HG02981 (cell line): ENCODE data around the gene EEF2K.
A peak's percentile ranks its signal among the peaks of the same experiment; 100 is the strongest.
"Not testable (repeated sequence)": the region's sequence is repeated elsewhere in the genome, so short reads cannot be mapped to it uniquely, and the experiment has no call there.

Experiments used
- ATAC-seq: cut with Tn5 transposase; IDR thresholded peaks from one replicate; pipeline ENCODE4 v1.9.1; 2021; ENCODE audit warnings: mild to moderate bottlenecking, moderate library complexity; ENCODE audit not compliant: unreplicated experiment

EEF2K gene

DNA sequence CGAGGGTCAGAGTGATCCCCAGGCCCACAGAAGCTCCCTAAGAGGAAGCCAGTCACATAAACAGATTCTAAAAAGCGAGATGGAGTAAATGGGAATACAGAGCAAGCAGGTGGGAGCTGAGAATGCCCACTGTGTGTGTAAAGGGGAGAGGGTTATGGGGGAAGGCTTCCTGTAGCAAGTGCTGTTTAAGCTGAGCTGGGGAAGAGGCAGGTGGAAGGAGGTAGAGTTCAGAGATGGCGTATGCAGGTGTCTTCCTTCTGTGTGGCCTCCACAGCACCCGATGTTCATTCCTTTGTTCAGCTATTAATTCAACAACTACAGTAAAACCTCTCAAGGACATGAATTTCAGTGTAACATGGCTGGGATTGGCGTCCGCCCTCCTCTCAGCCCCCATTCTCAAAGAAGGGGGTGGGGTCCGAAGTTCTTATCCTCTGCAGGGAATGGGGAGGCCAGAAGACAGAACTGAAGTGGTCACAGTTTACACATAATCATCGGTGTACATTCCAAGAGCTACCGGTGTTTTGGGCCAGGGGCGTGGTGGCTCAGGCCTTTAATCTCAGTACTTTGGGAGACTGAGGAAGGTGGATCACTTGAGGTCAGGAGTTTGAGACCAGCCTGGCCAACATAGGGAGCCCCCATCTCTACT, 1.8 kb downstream of the EEF2K start:
- ATAC-seq = no peak

DNA sequence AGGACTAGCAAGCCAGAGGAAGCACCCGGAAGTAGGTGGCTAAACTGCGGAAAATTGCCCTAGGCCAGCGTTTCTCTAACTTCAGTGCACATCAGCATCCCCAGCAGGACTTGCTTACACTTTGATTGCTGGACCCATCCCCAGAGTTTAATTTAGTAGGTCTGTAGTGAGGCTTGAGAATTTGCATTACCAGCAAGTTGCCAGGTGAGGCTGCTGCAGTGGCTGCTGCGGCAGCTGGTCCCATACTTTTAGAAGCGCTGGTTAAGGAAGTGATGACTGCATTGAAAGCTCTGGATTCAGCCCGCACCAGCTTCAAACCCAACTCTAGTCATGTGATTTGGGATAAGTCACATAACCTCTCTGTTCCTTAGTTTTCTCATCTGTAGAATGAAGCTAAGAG, 4.2 kb downstream of the EEF2K start:
- ATAC-seq = no peak

DNA sequence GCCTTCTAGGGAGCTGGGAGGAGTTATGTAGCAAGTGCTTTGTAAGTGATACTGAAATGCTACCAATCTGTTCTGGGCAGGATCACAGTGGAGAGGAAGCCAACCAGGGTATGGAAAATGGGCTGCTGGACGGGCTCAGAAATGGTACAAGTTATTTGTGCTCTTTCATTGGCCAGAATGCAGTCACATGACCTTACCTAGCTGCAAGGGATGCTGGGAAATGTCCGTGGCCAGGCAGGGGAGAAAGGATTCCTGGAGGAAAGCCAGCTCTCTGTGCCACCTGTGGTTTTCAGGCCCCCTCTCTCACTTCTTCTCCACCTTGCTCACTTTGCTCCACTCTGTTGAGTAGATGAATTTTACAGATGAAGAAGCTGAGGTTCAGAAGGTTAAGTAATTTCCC, 4.8 kb downstream of the EEF2K start:
- no peak for ATAC-seq

DNA sequence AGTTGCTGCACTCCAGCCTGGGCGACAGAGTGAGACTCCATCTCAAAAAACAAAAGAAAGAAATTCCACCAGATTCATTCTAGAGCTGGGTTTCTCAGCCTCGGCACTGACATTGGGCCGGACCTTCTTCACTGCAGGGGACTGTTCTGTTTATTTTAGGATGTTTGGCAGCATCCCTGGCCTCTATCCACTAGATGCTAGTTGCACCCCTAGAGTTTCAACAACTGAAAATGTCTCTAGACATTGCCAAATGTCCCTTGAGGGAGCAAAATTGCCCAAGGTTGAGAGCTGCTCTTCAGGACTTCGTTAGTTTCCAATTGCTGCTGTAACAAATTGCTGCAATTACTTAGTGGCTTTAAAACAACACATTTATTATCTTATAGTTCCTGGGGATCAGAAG, 7.2 kb downstream of the EEF2K start:
- ATAC-seq = no peak

DNA sequence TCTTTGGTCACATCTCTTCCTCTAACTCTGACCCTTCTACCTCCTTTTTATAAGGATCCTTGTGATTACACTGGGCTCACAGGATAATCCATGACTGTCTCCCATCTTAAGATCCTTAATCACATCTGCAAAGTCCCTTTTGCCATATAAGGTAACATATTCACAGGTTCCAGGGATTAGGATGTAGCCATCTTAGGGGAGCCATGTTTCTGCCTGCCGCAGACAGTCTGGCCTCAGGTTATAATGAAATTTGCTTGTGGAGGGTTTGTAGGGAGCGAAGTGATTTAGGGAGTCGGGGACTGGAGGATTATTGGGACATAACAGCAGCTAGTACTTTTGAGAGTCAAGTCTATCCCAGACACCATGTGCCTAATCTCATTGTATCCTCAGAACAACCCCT, 7.7 kb downstream of the EEF2K start:
- ATAC-seq = no peak

DNA sequence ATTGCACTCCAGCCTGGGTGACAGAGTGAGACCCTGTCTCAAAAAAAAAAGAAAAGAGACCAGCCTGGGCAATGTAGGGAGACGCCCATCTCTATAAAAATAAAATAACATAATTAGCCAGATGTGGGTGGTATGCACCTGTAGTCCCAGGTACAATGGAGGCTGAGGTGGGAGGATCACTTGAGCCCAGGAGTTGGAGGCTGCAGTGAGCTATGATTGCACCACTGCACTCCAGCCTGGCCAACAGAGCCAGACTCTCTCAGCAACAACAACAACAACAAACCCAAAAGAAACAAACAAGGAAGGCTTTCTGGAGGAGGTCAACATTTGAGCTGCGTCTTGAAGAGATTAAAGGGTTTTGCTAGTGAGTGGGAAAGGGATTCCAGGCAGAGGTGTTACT, 8.3 kb downstream of the EEF2K start:
- ATAC-seq = no peak

DNA sequence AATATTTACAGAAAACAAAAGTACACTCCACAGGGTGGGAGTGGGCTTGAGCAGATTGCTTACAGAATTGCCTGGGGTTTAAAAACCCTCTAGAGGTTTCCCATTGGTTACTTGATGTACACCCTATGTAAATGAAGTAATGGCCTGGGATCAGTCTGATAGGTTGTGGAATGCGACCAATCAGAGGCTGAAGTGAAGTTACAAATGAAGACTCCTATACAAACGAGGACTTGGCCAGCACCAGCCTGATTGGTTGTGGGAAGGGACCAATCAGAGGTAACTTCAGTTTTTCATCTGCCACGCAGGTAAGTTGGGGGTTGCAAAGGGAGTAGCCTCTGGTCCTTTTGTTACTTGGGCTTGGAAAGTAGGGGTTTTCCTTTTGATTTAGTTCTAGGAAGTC, 8.8 kb downstream of the EEF2K start:
- ATAC-seq = no peak

DNA sequence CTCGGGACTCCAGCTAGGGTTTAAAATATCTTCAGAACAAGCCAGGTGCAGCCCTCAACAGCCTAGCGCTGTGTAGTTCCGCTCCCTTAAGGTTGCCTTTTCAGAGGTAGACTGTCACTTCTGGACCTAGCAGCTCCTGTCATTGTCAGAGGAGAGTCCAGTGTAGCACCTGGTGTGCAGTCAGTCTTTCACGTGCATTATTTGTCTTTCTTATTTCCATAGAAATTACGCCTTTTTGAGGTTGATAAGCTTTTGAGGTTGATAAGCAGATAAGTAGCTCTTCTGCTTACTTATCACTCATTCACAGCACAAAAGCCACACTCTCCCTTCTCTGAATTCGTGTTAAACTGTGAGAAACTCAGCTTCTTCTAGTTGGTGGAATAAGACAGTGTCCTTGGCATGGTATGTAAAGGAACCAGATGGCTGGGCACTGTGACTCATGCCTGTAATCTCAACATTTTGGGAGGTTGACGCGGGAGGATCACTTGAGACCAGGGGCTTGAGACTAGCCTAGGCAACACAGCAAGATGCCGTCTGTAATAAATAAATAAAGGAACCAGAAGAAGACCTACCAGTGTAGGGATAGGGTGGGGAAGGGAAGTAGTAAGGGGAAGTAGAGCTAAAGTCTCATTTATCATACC, 10.2 kb downstream of the EEF2K start:
- ATAC-seq = no peak

DNA sequence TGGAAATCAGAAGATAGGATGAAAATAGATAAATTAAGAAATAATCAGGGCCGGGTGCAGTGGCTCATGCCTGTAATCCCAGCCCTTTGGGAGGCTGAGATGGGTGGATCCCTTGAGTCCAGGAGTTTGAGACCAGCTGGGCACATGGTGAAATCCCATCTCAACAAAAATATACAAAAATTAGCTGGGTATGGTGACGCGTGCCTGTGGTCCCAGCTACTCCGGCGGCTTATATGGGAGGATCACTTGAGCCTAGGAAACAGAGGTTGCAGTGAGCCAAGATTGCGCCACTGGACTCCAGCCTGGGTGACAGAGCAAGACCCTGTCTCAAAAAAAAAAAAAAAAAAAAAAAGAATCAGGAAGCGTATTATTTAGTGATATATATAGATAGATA, 10.8 kb downstream of the EEF2K start:
- ATAC-seq = not testable (repeated sequence)

DNA sequence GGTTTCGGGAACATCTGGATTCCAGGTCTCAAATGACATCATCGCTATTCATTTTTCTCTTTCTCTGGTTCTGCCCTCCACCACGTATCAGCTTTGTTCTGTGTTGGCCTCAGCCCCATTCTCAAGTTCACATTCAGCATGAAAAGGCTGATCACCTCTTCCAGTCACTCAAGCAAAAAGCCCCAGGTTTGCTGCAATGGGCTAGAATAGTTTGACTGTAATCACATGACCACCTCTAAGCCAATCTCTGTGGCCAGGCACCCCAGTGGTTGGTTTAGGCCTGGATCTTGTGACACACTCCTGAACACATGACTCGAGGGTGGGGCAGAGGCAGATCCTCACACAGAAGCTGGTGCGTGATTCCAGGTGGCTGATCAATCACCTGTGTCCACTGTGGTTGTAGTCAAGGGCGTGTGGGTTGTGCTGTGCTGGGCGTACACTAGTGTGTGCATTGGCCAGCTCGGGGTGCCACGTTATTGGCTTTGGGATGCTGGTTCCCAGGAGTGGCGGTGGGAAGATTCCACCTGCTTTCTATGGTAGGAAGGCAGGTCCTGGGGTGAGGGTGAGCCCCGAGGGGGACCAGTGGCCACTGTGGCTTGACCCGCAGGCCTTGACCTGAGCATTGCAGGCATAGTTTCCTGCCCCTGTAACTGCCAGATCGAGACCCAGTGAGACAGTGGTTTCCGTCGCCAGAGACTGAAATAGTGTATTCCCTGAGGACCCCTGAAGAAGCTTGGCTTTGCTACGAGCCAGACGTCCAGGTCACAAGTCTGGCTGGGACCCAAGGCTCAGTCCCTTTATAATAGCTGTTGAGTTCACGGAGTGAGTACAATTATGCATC, 12.0 kb downstream of the EEF2K start:
- ATAC-seq = peak; percentile 88

DNA sequence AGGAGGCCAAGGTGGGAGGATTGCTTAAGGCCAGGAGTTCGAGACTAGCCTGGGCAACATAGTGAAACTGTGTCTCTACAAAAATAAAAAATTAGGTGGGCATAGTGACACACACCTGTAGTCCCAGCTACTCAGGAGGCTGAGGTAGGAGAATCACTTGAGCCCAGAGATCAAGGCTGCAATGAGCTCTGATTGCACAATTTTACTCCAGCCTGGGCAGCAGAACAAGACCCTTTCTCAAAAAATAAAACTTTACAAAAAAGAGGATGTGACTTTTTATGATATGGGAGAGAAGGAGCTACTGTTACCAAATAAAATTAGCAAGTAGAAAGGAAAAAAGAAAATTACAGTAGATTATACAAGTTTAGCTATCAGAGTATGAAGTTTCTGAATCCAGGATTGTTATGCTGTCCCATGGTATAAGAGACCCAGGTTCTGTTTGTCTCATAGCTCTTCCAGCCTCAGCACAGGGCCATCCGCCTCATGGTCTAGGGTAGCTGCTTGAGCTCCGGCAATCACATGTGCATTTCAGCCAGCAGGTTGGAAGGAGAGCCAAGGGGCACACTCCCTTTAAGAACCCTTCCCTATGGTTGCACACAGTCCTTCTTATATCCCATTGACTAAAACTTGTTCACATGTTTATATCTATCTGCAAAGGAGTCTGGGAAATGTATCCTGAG, 13.5 kb downstream of the EEF2K start:
- ATAC-seq = no peak

DNA sequence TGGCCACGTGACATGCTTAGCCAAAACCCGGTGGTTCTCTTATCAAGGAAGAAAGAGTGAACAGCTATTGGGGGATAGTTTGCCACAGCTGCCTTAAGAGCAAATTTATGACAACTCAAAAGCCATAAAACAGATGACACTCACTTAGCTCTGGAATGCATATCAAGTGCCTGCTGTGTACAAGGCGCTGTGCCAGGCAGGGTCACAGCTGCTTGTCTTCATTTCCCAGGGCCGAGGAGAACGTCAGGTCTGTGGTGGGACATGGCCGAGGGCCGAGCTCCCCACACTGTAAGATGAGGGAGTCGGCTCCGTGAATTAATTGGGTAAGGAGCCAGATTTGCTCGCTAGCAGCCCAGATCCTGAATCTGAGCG, 14.0 kb downstream of the EEF2K start:
- no peak for ATAC-seq

DNA sequence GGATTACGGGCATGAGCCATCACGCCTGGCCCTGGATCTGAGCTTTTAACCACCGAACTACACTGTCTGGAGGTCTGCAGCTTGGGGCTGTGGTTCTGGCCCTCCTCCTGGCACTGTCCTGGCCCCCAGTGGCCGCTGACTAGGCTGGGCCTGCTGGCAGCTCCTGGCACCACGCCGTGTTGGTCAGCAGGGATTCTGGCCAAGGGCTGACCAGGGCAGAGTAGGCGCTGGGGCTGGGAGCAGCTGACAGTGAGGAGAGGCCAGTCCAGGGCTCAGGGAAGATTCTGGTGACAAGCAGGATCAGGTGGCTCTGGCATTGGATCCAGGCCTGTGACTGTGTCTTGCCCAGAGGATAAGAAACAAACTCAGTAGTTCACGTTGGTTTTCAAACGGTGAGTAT, 14.6 kb downstream of the EEF2K start:
- ATAC-seq = no peak

DNA sequence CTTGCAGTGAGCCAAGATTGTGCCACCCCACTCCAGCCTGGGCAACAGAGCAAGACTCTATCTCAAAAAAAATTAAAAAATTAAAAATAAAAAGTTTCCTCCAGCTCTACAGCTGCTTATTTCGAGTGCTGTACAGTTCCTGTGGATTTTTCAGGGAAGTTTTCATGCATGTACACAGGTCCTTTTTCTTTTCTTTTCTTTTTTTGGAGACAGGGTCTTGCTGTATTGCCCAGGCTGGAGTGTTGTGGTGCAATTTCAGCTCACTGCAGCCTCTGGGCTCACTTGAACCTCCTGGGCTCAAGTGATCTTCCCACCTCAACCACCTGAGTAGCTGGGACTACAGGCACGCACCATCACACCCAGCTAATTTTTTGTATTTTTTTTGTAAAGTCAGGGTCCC, 15.9 kb downstream of the EEF2K start:
- no peak for ATAC-seq

DNA sequence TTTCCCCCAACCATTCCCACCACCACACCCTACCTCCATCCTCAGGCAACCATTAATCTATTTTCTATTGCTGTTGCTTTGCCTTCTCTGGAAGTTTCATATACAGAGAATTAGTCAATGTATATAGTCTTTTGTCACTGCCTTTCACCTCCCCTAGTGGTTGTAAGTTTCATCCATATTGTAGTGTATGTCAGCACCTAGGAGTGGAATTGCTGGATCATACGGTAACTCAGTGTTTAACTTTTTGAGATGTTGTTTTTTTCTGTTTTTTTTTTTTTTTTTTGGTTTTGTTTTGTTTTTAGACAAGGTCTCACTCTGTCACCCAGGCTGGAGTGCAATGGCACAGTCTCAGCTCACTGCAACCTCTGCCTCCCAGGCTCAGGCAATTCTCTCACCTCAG, 16.9 kb downstream of the EEF2K start:
- no peak for ATAC-seq

DNA sequence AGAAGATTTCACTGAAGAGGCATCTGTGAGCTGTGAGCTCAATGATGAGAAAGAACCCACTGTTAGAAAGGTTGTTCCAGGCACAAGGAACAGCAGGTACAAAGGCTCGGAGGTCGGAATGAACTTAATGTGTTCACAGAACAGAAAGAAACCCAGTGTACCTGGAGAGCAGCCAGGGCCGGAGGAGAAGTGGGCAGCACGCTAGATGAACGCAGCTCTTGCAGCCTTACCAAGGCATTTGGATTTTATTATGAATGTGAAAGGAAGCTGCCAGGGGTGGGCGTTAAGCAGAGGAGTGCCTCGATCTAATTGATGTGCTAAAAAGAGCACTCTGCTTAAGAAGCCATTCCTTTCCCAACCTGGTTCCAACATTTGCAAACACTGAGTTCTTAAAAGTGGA, 19.0 kb downstream of the EEF2K start:
- no peak for ATAC-seq

DNA sequence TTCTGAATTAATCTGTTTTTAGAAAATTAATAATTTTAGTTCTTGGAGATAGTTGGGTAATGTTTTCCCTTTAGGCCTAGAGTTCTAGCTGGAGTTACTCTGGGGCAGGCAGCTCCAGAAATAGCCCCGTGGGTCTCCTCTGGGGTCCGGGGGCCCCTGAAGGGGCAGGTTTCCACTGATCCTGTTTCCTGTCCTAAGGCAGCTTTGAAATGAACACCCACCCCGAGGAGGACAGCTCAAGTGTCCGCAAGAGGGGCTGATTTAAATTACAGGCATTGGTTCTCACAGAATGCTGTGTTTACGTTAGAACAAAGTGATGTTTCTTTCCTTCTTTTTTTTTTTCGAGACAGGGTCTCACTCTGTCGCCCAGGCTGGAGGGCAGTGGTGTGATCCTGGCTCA, 23.8 kb downstream of the EEF2K start:
- no peak for ATAC-seq

DNA sequence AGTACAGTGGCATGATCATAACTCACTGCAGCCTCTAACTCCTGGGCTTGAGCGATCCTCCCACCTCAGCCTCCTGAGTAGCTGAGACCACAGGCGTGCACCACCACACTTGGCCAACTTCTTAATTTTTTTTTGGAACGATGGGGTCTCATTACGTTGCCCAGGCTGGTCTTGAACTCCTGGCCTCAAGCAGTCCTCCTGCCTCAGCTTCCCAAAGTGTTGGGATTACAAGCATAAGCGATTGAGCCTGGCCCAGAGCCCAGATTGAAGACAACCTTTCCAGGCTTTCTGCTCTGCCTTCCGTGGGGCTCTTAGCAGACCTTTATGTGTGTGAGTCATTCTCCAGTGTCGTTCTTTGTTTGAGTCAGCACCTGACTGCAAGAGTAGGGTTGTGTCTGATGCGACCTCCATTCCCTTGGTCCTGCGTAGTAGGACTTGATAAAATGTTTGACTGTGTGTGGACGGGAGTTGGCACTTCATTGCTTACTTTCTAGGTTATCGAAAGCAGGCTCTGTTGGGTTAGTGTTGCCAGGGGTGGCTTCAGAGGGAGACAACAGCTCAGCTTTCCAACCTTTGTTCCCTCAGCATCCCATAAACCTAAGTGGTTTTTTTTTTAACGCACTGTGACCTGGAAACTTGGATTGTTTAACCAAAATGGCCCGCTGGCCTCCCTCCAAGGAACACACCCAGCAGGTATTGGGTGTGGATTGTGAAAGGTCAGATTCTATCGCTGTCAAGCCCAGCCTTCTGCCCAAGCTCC, 26.4 kb downstream of the EEF2K start:
- ATAC-seq = no peak

DNA sequence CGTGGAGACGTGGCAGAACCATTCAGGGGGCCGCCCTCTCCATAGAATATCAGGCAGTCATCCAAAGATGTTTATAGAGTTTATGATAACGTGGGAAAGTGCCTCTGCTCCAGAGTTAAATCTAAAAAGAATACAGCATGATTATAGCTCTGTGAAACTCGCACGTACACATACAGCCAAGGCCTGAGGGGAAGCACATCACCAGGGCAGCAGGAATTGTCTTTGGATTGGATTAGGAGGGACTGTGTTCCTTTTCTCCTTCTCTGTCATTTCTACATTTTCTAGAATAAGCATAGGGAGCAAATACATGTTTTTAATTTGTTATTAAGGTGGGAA, 26.9 kb downstream of the EEF2K start:
- ATAC-seq = no peak

DNA sequence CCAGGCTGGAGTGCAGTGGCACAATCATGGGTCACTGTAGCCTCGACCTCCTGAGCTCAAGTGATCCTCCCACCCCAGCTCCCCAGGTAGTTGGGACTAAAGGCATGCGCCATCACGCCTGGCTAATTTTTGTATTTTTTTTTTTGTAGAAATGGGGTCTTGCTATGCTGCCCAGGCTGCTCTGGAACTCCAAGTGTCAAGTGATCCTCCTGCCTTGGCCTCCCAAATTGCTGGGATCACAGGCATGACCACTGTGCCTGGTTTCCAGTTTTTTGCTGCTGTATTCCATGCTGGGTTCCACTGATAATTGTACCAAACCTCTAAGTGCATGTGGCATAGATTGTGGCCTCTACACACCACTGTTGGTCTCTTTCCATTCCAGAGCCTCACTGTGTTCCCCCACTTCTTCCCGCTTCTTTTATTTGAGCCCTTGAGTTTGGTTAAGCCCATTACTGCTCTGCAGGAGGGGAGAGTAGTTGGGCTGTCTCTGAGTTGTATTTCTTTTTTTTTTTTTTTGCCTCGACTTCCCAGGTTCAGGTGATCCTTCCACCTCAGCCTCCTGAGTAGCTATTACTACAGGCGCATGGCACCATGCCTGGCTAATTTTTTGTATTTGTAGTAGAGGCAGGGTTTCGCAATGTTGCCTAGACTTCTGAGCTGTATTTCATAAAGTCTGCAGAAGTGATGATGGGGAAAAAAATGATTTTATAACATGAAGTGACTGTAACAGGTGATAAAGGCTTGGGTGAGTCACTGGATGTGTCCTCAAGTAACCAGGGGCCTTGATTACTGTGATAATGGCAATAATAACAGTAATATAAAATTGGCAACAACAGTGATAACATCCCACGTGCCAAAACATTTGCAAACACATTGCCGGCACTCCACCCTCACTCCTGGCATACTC, 30.0 kb downstream of the EEF2K start:
- no peak for ATAC-seq
